ENCODE measurements around the gene RNF181.
A peak's percentile ranks its signal among the peaks of the same experiment; 100 is the strongest.
"Not testable (repeated sequence)": the region's sequence is repeated elsewhere in the genome, so short reads cannot be mapped to it uniquely, and the experiment has no call there.

Gene RNF181

DNA sequence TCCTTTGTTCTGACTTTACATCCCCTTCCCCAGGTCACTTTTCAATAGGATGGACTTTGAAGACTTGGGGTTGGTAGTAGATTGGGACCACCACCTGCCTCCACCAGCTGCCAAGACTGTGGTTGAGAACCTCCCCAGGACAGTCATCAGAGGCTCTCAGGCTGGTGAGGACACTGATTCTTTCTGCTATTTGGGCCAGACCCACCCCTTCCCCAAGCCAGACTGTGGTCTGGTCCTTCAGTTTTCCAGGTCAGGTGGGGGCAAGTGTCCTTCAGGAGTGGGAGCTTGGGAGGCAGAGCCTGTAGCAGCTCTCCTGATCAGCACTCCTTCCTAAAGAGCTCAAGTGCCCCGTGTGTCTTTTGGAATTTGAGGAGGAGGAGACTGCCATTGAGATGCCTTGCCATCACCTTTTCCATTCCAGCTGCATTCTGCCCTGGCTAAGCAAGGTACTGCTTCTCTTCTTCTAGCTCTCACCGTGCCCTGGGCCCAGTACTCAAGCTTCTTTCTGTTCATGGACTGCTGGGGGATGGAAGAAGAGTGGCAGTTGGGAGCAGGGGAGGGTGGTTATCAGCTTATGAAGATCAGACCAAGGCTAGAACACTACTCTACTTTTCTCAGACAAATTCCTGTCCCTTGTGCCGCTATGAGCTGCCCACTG, 1.1 kb downstream of the RNF181 start:
- DNase-seq (ENCODE audit: low spot score), result no peak

DNA sequence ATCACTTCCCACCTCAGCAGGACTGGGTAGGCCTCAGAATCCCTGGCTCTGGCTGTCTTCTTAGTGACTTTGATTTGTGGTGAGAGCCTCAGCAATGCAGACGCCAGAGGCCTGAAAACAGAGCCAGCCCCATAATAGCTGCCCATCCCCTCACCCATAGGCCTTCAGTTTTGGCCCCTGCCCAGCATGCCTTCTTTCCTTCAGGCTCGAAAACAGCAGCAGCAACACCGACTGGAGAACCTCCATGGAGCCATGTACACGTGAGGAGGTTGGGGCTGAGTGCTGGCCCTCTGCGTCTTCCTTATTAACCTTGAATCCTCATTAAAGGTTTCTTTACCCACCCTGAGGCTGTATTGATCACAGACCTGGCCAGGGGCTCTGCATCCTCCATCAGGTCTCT, 1.7 kb downstream of the RNF181 start:
- DNase-seq (ENCODE audit: low spot score), result no peak

DNA sequence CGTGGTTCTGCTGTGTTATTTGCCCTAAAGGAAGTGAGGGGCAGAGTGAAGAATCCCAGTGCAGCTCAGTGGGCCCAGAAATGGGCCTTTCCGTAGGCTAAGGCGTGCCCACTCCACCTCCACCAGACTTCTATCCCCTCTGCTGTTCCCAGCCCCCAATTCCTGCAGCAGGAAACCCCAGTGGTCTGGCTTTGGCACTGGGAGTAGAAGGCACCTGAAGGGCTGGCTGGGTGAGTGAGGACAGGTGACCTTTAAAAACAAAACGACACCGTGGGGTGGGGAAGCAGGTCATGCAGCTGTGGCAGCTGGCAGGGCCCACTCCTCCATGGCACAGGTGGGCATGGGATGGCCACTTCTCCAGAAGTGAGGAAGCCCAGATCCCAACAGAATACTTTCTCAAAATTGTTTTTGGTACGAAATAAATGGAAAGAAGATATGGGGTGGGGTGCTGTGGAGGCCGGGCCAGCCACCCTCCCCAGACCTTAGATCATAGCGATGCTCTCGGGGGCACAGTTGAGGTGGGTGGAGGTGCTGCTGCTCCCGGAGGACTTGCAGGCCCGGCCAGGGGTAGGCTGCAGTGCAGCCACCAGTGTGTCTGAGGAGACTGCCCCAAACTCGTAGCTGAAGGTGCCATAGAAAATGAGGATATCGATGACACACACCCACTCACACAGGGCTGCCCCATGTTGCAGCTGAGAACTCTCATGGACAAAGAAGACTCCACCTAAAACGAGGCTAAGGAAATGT, 3.2 kb downstream of the RNF181 start:
- DNase-seq (ENCODE audit: low spot score), result no peak

DNA sequence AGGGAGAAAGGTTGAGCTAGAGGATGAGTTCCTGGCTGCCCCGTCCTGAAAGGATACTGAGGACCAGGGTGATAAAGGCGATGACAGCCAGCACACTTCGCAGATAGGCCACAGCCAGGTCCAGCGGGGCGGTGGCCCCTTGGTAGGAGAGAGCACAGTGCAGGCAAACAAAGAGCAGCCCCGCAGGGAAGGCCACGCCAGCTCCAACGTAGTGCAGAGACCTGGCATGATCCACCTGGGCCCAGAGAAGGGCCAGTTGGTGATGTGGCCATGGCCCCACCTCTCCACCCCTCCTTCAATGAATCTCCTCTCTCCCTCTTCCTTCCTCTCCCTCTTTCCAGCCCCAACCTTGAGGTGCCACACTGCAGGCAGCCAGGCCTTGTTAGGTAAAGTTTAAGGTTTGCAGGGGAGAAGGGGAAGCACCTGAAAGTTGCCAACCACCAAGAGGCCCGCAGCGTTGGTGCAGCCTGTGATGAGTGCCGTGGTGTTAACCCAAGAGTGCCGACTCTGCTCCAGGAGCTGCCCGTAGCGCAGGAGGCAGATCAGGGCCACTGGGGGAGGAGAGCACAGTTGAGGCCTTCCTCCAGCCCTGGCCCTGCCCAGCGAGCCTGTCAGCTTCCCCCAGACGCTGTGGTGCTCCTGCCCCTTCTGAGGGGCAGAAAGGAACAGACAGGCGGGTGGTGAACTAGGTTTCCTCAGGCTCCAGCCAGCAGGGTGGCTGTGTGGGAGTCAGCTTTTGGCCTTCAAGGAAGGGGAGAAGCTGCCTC, 4.1 kb downstream of the RNF181 start:
- no peak for DNase-seq (ENCODE audit: low spot score)

DNA sequence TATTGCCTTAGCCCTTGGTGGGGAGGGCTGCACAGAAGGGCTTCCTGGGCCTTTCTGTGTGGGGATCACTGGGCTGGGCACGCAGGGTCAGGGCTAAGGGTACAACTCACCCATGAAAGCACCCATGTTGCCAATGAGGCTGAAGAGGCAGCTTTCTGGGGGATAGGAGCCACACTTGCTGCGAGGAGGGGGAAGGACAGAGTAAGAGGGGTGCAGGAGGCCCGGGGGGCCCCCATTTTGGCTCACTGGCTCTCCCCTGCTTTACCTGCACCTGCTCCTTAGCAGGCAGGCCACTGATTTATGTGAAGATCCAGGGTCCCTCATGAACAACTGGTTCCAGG, 4.7 kb downstream of the RNF181 start:
- DNase-seq (ENCODE audit: low spot score), result no peak

DNA sequence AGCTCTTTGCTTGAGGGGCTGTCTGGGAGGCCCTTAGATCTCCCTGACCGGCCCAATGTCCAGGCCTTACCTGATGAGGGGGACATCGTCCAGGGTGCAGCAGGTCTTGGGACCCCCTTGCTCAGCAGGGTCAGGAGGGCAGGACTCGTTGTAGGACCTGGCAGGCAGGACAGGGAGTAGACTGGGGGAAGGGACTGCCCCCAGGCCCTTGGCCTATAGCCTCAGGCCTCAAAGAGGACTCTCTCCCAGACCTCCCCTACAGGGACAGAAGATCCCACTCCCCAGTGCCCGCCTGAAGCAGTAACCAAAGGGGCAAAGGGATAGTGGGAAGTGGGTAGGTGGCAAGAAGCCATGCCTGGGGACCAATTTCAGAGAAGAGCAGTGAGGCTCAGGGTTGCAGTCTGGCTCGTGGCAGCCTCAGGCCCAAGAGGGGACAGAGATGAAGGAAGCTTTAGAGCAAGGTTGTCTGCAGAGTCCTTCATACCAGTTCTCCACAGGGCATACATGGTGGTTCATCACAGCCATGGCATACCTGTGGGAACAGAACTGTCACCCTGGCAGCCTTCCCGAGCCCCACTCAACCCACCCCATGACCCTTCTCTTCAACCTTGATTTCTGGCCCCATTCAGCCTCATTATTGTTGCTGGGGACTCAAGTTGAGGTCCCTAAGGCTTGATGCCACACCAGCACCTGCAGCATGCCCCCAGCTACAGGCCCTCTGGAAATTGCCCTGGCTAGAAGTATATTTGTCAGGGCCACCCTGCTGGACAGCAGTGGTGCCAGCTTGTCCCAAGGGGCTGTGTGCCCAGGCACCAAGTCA, 5.6 kb downstream of the RNF181 start:
- no peak for DNase-seq (ENCODE audit: low spot score)

DNA sequence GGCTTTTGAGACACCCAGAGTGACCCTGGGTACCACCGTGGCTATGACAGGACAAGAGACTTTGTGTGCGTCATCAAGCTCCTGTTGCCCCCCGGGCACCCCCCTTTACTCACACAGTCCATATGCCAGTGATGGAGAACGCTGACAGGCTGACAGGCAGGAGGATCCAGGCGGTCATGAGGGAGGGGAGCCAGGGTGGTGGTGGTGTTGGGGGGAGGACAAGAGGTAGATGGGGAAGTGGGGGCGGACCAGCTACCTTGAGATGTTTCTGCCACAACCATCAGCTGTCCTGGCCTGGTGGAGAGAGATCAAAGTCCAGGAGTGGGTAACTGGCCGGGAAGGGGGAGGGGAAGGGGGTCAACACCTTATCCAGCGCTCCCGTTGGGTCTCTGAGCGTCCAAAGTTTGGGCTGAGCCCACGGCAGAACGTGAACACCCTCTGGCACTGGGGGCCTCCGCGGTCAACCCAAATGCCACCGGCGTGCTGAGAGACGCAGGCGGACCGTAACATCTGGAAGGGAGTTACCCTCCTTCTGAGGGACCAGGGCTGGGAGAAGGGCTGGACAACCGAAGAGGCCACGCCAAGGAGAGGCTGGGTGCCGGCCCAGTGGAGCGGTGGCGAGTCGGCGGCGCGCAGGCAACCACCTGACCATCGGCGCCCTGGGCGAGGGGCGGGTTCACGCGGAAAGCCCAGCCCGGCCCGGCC, 6.4 kb downstream of the RNF181 start:
- DNase-seq (ENCODE audit: low spot score), result peak; percentile 36

DNA sequence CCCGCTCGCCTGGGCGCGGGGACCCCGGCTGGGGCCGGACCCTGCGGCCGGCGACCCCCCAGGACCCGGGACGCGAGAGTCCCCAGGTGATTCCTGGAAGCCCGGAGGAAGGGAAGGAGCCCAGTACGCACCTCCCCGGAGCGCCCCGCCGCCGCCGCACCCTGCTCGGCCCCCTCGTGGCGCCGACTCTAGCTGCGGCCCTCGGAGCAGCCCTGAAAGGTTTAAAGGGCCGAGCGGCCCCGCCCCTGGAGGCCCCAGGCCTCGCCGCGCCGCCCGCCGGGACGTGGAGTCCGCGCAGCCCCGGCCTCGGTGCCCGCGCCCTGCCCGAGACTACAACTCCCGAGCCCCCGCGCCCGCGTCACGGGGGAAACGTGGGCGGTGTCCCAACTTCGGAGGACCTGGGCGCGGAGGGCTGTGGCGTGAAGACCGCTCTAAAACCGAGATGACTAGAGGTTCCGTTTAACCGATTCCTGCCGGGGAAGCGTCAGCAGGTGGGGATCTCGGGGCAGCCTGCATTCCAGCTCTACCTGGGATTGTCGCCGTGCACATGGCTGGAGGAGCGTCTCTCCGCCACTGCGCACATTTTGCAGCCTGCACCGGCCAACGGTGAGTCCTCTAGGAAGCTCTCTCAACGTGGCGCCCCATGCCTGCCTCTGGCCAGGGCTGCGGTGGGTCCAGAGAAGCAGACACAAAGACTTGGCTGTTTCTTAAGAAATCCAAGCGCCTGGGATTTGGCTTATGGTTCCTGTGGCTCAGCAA, 7.1 kb downstream of the RNF181 start, which contains the start of gene TMEM150A:
TSS of gene TMEM150A (minus strand) at position 223 of the 759 bp plus-strand sequence. CDS start 750 bp downstream, outside the sequence.
- DNase-seq (ENCODE audit: low spot score), result peak; percentile 92

DNA sequence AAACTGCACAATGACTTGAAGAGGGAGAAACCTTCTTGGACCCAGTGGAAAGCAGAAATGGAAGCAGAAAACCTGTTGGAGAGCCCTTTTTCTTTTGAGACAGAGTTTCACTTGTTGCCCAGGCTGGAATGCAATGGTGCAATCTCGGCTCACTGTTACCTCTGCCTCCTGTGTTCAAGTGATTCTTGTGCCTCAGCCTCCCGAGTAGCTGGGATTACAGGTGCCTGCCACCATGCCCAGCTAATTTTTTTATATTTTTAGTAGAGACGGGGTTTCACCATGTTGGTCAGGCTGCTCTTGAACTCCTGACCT, 8.5 kb downstream of the RNF181 start:
- DNase-seq (ENCODE audit: low spot score), result not testable (repeated sequence)

DNA sequence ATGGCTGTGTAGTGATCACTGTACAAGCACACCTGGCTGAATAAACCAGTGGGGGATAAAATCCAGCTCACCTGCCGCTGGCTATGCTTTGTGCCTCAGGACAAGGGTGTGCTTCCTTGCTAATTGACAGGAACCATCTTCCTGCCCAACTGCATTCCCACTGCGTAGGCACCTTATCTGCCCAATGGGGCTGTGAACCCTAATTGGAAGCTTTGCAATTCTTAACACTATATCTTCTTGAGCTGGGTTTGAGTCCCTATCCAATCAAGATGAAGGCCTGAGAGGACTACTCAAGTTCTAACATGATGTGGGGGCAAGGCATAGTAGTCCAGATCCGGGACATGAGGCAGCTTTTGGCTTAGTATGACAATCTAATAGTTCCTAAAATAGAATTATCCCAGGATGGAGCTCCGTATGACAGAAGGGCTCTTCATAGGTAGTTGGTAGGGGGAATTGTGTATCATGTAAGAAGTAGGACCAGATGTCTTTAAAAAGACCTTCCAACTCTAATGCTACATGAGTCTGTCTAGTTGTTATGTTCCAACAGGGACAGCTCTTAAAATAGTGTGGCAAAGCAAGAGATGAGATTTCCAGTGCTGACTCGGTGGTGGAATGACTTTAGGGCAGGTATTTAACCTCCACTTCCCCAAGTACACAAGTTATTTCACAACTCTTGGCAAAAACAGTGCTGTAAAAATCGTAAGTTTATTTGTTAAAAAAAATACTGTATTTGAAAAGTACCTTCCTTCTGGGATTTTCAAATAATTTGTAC, 9.2 kb downstream of the RNF181 start:
- DNase-seq (ENCODE audit: low spot score), result no peak

DNA sequence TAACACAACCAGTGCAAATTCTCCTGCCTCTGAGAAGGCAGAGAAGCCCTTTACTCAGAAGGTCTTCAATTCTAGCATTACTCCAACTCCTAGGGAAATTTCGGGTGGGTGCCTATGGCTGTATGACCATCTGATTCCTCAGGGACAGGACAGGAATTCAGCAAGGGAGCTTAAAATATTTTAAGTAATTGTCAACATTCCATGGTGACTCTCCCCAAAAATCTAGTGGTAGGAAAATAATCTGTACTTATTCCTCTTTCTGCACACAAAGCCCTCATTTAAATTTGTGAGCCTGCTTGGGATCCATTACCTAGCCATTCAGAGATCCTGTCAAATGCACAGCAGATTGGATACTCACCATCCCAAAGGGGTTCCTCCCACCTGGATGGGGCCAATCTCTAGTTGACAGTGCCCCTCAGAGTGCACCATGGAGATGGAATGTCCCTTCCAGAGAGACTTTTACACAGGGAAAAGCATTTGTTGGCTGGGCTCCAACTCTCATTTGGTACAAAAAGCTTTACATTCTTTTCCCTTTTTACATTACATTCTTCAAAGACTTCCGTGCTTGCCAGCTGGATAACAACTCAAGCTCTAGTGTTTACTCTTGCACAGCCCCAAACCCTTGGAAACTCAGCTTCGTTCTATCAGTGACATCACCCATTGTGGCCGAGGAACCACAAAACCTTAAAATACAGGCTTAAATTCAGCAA, 10.0 kb downstream of the RNF181 start:
- DNase-seq (ENCODE audit: low spot score), result no peak

DNA sequence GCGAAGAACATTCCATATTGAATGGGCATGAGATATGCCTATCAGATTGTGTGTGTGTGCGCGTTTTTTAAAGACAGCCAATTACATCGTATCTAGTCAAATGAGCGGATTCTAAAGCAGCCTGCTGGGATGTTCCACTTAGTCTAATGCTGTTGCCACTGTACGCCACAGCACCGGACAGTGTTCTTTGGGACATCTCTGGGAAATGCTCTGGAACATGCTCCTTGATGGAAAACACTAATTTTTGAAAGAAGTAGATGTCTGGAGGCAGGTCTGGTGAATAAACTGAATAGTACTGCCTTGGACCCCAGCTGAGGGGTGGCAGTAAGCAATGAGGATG, 10.5 kb downstream of the RNF181 start:
- DNase-seq (ENCODE audit: low spot score), result no peak

DNA sequence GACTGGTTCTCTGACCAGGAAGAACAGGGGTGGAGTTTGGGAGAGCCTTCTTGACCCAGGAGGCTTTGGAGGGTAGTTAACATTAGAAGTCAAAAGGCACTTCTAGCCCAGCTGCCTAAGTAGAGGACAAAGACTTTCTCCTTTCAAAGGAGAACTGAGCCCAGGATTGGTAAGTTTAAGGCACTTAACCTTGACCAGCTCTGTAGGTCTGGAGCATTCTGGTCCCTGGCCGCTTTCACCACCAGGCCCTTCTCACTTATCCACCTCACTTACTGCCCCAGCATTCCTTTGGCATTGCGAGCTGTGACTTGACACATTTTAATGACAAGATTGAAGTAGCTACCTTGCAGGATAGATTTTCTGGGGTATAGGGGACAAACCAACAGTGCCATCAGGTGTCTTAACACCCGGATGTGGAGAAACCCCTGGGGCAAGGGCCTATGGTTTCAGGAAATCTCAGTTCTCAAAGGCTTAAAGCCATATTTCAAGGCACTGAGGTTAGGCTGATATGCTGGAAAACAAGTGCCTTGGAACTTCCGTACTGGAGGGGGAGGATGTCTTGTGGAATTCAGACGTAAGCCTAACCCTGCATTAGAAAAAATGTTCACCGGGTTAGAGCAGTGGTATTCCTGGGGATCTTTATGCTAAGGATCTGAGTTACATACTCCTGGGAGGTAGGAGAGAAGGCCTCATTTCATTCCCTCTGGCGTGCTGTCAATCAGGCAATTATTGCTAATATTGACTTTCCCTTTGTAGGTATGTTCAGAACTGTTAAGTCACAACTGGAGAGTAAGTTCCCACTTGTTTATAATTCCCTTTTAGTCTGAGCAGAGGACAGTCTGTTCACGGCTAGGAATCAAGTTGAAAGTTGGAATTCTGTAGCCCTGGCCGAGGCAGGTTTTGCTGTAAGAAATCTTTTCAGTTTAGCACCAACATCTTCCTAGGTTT, 12.0 kb downstream of the RNF181 start:
- no peak for DNase-seq (ENCODE audit: low spot score)

DNA sequence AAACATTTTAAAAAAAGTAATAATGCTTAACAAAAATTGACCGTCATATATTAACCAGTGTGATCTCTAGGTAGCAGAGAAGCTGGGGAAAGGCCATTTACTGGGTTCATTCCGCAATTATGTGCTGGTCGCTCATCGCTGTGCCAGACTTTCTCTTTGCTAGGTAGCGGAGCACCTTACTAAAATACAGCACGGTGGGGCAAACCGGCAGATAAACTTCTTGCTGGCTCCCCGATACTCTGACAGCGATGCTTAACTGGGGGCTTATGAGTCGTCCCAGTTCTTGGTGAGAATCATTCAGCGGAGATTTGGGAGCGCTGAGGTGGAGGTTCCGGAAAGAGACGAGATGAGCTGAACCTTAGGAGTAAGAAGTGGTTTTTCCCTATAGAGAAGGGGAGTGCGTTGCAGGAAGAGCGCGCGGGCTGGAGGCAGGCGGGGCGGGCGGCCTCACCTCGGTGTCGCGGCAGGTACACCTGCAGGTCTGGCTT, 15.7 kb downstream of the RNF181 start:
- DNase-seq (ENCODE audit: low spot score), result no peak

DNA sequence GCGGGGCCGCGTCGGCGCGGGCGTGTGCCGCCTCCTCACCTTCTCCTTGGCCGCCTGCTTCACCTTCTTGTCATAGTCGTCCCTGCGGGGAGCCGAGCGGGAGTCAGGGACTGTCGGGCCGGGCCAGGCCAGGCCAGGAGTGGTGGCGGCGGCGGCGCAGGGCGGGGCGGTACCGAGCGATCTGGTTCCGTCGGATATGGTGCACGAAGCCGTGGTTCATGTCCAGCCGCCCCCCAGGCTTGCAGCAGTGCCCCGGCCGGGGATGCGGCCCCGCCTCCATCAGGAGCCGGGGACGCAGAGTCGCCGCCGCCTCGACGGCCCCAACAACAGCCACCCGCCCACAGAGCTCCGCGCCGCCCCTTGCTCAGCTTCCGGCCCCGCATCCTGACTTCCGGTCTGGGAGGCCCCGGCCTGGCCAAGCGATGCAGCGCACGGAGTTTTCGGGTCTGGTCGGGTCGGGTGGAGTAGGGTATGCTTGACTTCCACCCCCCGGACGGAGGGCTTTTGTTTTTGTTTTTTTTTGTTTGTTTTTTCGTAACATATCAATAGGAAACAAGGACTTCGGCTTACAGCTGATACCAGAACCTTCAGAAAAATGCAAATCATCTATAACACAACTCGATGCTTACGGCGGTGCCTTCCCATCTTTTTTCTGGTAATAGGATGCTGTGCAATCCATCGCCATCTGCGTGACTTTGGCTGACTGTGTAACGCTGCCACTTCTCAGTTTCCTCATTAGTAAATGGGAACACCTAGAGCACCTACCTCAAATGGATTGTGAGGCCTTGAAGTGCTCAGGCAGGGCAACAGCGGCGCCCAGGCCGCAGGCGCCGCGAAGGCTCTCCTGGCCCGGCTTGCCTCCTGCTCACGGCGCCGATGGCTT, 16.4 kb downstream of the RNF181 start, which contains the start of gene C2orf68:
TSS of gene C2orf68 (minus strand) at position 362 of the 883 bp plus-strand sequence. CDS start at position 280, 82 bp downstream.
- peak; percentile 89 for DNase-seq (ENCODE audit: low spot score)

DNA sequence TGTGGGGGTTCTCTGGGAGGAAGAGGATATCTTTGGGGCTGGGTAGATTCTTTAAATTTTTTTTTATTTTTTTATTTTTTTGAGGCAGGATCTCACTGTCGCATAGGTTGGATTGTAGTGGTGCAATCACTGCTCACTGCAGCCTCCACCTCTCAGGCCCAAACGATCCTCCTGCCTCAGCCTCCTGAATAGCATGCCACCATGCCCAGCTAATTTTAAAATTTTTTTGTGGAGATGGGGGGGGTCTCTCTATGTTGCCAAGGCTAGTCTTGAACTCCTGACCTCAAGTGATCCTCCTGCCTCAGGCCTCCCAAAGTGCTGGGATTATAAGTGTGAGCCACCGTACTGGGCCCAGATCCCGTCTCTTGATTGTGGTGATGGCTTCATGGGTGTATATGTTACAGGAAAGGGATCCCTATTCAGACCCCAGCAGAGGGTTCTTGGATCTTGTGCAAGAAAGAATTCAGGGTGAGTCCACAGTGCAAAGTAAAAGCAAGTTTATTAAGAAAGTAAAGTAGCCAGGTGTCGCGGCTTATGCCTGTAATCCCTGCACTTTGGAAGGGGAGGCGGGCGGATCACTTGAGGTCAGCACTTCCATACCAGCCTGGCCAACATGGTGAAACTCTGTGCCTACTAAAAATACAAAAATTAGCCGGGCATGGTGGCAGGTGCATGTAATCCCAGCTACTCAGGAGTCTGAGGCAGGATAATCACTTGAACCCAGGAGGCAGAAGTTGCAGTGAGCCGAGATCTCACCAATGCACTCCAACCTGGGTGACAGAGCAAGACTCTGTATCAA, 18.4 kb downstream of the RNF181 start:
- DNase-seq (ENCODE audit: low spot score), result no peak

Measured in SW480 (cell line).